Stimulated activated CD8-positive, alpha-beta memory T cell treated with anti-CD3 and anti-CD28 coated beads, Interleukin-15, amount 100 ng/mL, for 48 hours (primary cell): ENCODE data around the gene OPTC.
"Not testable (repeated sequence)": the region's sequence is repeated elsewhere in the genome, so short reads cannot be mapped to it uniquely, and the experiment has no call there.

ENCODE experiments used
- DNase-seq, 2 donors: peaks; one replicate each; pipeline ENCODE4 v3.0.0-alpha.2; 2020; ENCODE audit warnings: low read depth in 2 of 2

Gene OPTC

DNA sequence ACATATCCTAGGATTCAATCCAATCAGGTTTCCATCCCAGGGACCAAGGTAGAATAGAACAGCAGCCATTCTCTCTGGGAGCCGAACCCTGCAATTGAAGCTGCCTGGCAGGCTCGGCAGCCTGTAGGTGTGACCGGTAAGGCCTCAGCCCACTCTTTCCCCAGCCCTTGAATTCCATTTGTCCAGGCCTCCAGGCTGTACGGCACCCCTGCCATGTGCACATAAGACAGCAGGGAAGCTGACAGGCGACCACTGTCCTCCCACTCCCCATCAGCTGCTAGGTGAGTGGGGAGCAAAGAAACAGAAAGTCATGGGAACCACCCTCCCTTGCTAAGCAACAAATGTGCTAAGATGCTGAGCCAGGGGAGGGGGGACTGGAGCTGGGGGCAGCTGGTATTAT lies 23.0 kb downstream of the OPTC start:
- DNase-seq = no peak

DNA sequence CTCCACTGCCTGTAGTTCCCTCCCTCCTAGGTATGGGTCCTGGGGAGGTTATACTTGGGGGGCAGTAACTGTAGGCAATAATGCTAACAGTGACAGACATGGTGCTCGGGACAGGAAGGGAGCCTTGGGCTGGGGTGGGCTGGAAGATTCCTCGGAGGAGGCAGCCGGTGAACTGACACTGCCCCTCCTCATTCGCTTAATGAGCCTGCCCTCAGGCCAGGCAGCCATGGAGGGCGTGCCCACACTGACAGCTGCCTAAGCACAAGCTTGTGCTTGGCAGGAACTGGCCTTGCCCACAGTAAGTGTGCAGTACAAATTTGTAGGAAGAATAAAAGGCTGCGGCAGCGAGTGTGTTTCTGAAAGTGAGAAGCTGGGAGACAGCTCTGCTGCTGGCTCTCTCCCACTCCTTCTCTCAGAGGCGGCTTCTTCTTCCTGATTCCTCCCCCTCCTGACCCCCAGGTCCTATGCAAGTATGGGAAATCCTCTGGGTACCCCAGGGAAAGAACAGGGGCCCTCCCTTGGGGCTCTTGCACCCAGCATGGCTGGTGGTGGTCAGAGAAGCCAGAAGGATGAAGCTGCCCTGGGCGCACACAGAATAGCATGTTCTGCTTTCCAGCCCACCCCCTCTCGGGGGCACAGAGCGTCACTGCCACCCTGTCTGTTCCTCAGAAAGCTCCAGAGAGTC lies 23.6 kb downstream of the OPTC start:
- no peak for DNase-seq

GRCh38 chr1:203518139-203518538 lies 24.2 kb downstream of the OPTC start:
- not testable (repeated sequence) for DNase-seq

- DNase-seq = no peak
These were observed 24.6 kb downstream of the OPTC start for GRCh38 chr1:203518541-203518940.

- DNase-seq = no peak
These were observed 25.3 kb downstream of the OPTC start for GRCh38 chr1:203519053-203519840.

DNA sequence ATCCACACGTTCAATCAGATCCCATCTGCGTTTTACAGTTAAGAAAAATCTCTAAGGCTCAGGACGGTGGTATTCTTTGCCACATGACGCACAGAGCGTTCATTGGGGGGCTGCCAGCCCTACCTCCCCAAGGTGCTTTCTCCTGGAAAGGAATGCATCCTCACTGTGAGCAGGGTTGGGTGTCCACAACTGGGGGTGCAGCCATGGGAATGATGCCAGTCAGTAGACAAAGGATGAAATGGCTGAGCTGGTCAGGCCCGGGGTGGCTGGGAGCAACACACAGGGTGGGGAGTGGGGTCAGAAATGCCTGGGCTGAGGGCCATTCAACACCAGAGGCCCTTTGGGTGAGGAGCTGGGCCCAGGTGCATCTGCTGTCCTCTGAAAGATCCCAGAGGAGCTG lies 25.9 kb downstream of the OPTC start:
- no peak for DNase-seq

DNA sequence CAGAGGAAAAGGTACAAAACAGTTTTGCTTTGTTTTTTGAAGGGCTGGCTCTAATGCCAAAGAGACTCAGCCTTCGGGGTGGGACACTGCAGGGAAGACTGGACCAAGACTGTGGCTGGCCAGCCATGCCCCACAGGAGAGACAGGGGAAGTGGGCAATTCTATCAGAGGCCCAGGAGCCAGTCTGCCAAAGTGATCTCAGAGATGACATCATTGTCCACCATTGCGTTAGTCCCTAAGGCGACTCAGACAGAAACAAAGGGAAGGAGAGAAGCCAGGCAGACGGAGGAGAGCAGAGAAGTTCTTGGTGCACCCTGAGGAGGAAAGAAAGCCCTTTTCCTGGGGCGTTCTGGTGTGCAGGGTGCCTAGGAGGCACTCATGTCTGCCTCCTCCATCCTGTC lies 26.4 kb downstream of the OPTC start:
- no peak for DNase-seq

- DNase-seq = no peak
These were observed 27.3 kb downstream of the OPTC start for GRCh38 chr1:203521074-203521794.

- no peak for DNase-seq
These were observed 27.9 kb downstream of the OPTC start for GRCh38 chr1:203521812-203522211.

- no peak for DNase-seq
These were observed 28.3 kb downstream of the OPTC start for GRCh38 chr1:203522237-203522636.

GRCh38 chr1:203523667-203524066 lies 29.7 kb downstream of the OPTC start:
- DNase-seq = no peak

DNA sequence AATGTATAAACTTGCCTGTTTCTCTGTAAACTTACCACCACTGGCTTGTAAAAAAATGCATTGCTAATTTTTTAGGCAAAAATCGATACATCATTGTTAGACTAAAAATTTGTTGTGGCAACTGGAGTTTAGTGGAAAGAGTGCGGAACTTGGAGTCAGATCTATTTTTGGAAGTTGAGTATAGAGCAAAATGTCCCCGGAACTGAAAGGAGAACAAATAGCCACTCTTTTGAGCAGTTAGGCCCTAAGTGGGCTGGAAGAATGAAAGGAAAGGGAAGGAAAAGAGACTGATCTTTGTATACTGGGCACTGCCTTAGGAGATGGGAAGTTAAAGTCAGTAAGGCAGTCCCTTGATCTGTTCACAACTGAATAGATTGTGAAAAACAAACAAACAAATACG lies 30.2 kb downstream of the OPTC start:
- DNase-seq = no peak

GRCh38 chr1:203524824-203525223 lies 30.9 kb downstream of the OPTC start:
- no peak for DNase-seq

- no peak for DNase-seq
These were observed 31.7 kb downstream of the OPTC start for GRCh38 chr1:203525685-203526084.

- no peak for DNase-seq
These were observed 32.2 kb downstream of the OPTC start for GRCh38 chr1:203526130-203526529.

DNA sequence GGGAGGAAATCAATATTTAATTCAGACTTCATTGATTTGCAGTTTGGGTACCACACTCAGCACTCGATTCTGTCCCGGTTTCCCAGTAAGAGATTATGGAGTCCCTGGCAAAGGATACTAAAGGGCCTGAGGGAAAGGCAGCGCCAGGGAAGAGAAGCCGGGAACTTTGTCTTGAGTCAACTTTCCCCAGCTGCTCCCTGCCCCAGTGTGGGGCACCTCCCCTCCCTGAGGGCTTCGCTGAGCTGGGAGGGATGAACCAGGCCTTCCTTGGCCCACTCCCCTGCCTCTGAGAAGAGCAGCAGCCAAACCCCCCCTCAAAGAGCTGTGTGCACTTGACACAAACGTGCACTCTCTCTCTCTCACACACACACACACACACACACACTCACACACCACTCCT lies 32.6 kb downstream of the OPTC start:
- no peak for DNase-seq

- DNase-seq = no peak
These were observed 33.1 kb downstream of the OPTC start for GRCh38 chr1:203527013-203527412.

DNA sequence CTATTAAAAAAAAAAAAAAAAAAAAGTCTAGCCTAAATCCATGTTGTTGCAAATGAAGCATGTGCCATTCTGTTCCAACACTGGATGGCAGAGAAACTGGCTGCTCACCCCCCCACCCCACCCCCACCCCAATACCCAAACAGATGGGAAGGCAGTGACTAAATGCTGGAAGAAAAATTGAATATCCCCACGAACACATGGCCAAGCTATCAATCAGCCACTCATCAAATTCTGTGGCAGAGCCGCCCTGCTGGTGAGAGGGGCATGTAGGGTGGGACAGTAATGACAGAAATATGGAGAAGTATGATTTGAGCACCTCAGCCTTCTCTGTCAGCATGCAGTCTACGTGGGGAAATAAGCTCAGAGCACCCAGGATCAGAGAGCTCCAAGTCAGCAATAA lies 34.1 kb downstream of the OPTC start:
- DNase-seq = no peak

GRCh38 chr1:203528976-203529835 lies 35.3 kb downstream of the OPTC start:
- no peak for DNase-seq

GRCh38 chr1:203531063-203531462 lies 37.1 kb downstream of the OPTC start:
- no peak for DNase-seq

- no peak for DNase-seq
These were observed 40.1 kb downstream of the OPTC start for GRCh38 chr1:203534012-203534411.

- no peak for DNase-seq
These were observed 40.6 kb downstream of the OPTC start for GRCh38 chr1:203534526-203534925.
